SK-N-SH treated with all-trans-retinoic acid at 6 μM for 48 hours (cell line): ENCODE results near the gene TLL1.

ENCODE experiments used
- ATAC-seq: fragments of 200-7000 bp; cut with Tn5 transposase; 3 replicates; pipeline ENCODE4 v1.9.1; 2020; ENCODE audit warnings: mild to moderate bottlenecking, moderate library complexity
- ARNTL ChIP-seq: fragments of 450-650 bp; formaldehyde crosslinking; IDR thresholded peaks from 2 replicates; pipeline ENCODE4 v1.5.0; 2020; ENCODE audit warnings: low read depth, mild to moderate bottlenecking, moderate library complexity, borderline replicate concordance
- CREB5 ChIP-seq: fragments of 250-450 bp; sonication (Bioruptor Pico); IDR thresholded peaks from 2 replicates; pipeline ENCODE4 v1.5.1; 2020; ENCODE audit warnings: low read depth, mild to moderate bottlenecking, moderate library complexity
- CSDC2 ChIP-seq: fragments of 250-450 bp; sonication (Bioruptor Pico); IDR thresholded peaks from 2 replicates; pipeline ENCODE4 v1.5.0; 2020; ENCODE audit warnings: mild to moderate bottlenecking, moderate library complexity
- ESRRG ChIP-seq: fragments of 250-450 bp; sonication (Bioruptor Pico); IDR thresholded peaks from 2 replicates; pipeline ENCODE4 v1.6.1; 2021; ENCODE audit warnings: mild to moderate bottlenecking
- GLIS3 ChIP-seq: fragments of 250-450 bp; sonication (Bioruptor Pico); IDR thresholded peaks from 2 replicates; pipeline ENCODE4 v1.5.0; 2020; ENCODE audit warnings: mild to moderate bottlenecking, moderate library complexity
- ISL1 ChIP-seq: fragments of 250-450 bp; sonication (Bioruptor Pico); IDR thresholded peaks from 2 replicates; pipeline ENCODE4 v2.1.2; 2022; ENCODE audit warnings: mild to moderate bottlenecking, moderate library complexity
- OSR1 ChIP-seq: fragments of 250-450 bp; sonication (Bioruptor Pico); IDR thresholded peaks from 2 replicates; pipeline ENCODE4 v1.8.0; 2022; ENCODE audit warnings: moderate library complexity, mild to moderate bottlenecking, inconsistent platforms
- PPARA ChIP-seq: fragments of 250-450 bp; sonication (Bioruptor Pico); IDR thresholded peaks from 2 replicates; pipeline ENCODE4 v1.5.0; 2020; ENCODE audit warnings: mild to moderate bottlenecking, borderline replicate concordance
- RARB ChIP-seq: fragments of 250-450 bp; sonication (Bioruptor Pico); IDR thresholded peaks from 2 replicates; pipeline ENCODE4 v1.8.0; 2021; ENCODE audit warnings: mild to moderate bottlenecking, moderate library complexity
- SNAI2 ChIP-seq: fragments of 250-450 bp; sonication (Bioruptor Pico); IDR thresholded peaks from 2 replicates; pipeline ENCODE4 v1.5.0; 2020; ENCODE audit warnings: mild to moderate bottlenecking, moderate library complexity
- TOX ChIP-seq: fragments of 250-450 bp; sonication (Bioruptor Pico); IDR thresholded peaks from 2 replicates; pipeline ENCODE4 v1.8.0; 2021; ENCODE audit warnings: mild to moderate bottlenecking, moderate library complexity, borderline replicate concordance
- ZC3H10 ChIP-seq: fragments of 250-450 bp; sonication (Bioruptor Pico); IDR thresholded peaks from 2 replicates; pipeline ENCODE4 v1.5.1; 2021; ENCODE audit warnings: mild to moderate bottlenecking, moderate library complexity
- ZFP3 ChIP-seq: fragments of 250-450 bp; sonication (Bioruptor Pico); IDR thresholded peaks from 2 replicates; pipeline ENCODE4 v1.5.0; 2020; ENCODE audit warnings: mild to moderate bottlenecking, moderate library complexity
- ZFP30 ChIP-seq: fragments of 450-650 bp; formaldehyde crosslinking; IDR thresholded peaks from 2 replicates; pipeline ENCODE4 v1.5.0; 2022; ENCODE audit warnings: mild to moderate bottlenecking, moderate library complexity
- ZNF565 ChIP-seq: fragments of 450-650 bp; formaldehyde crosslinking; conservative IDR thresholded peaks from 2 replicates; pipeline ENCODE4 v1.5.0; 2020; ENCODE audit warnings: low read depth, mild to moderate bottlenecking, moderate library complexity
- ZNF70 ChIP-seq: fragments of 450-650 bp; formaldehyde crosslinking; IDR thresholded peaks from 2 replicates; pipeline ENCODE4 v1.5.0; 2020; ENCODE audit warnings: mild to moderate bottlenecking, moderate library complexity
- ZNF8 ChIP-seq: fragments of 450-650 bp; formaldehyde crosslinking; IDR thresholded peaks from 2 replicates; pipeline ENCODE4 v1.5.0; 2020; ENCODE audit warnings: mild to moderate bottlenecking, moderate library complexity
- TF ChIP-seq, protein P1 (sequence below): fragments of 250-450 bp; sonication (Bioruptor Pico); IDR thresholded peaks from 2 replicates; pipeline ENCODE4 v1.5.0; 2020; ENCODE audit warnings: mild to moderate bottlenecking, moderate library complexity
- TF ChIP-seq, protein P2 (sequence below): fragments of 250-450 bp; sonication (Bioruptor Pico); IDR thresholded peaks from 2 replicates; pipeline ENCODE4 v1.5.1; 2021; ENCODE audit warnings: mild to moderate bottlenecking, moderate library complexity
- TF ChIP-seq, protein P3 (sequence below): fragments of 250-450 bp; sonication (Bioruptor Pico); IDR thresholded peaks from 2 replicates; pipeline ENCODE4 v1.8.0; 2020; ENCODE audit warnings: mild to moderate bottlenecking, moderate library complexity, borderline replicate concordance

Gene TLL1

DNA sequence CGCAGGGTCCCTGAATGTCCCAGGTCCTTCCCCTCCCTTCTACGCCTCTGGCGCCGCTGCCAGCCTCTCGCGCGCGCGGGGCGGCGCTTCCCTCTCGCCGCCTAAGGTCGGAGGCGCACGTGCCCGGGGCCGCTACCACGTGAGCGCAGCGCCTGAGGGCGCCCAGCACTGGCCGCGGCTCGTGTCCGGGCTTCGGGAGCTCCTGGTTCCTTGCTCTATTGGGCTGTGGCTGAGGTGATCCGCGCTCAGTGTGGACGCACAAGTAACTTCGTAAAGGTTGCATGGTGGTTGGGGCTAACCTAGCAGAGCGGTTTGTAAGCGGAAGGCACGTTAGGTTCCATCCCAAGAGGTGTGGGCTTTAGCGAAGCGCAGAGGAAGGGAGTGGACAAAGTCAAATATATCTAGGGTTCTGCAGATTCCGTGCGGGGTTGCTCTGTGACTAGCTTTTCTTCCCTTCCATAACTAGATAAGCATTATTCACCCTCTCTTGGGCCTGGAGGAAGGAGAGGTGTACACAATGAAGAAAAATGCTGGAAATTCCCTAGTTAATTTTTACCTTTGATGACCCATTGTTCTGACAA lies 1.8 kb downstream of the TLL1 start:
- TF ChIP-seq, protein P1, sequence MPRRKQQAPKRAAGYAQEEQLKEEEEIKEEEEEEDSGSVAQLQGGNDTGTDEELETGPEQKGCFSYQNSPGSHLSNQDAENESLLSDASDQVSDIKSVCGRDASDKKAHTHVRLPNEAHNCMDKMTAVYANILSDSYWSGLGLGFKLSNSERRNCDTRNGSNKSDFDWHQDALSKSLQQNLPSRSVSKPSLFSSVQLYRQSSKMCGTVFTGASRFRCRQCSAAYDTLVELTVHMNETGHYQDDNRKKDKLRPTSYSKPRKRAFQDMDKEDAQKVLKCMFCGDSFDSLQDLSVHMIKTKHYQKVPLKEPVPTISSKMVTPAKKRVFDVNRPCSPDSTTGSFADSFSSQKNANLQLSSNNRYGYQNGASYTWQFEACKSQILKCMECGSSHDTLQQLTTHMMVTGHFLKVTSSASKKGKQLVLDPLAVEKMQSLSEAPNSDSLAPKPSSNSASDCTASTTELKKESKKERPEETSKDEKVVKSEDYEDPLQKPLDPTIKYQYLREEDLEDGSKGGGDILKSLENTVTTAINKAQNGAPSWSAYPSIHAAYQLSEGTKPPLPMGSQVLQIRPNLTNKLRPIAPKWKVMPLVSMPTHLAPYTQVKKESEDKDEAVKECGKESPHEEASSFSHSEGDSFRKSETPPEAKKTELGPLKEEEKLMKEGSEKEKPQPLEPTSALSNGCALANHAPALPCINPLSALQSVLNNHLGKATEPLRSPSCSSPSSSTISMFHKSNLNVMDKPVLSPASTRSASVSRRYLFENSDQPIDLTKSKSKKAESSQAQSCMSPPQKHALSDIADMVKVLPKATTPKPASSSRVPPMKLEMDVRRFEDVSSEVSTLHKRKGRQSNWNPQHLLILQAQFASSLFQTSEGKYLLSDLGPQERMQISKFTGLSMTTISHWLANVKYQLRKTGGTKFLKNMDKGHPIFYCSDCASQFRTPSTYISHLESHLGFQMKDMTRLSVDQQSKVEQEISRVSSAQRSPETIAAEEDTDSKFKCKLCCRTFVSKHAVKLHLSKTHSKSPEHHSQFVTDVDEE, result no peak
- TF ChIP-seq OSR1 (CRISPR knock-in tag), result 0 out of 2 replicates have a peak, but pooled peaks have one; percentile 35
- peak; percentile 6; the same call in 2 of the 3 replicates for ATAC-seq

DNA sequence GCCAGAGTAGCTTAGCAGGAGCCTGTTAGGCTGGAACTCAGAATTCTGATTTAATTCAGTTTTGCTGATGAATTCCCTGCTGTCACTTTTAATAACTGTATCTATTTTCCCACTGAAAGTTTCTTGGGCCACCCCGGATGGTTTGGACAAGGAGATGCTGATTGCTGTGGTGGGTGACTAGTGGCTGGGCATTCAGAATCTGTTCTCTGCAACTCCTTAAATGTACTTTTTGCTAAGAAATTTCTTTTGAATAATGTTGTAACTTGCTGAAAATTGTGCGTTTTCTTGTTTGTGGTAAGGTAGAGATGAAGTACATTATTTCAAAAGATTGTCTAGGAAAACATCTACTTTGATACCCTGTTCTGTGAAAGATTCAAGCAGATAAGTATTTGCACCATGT lies 2.4 kb downstream of the TLL1 start:
- TF ChIP-seq, protein P2, sequence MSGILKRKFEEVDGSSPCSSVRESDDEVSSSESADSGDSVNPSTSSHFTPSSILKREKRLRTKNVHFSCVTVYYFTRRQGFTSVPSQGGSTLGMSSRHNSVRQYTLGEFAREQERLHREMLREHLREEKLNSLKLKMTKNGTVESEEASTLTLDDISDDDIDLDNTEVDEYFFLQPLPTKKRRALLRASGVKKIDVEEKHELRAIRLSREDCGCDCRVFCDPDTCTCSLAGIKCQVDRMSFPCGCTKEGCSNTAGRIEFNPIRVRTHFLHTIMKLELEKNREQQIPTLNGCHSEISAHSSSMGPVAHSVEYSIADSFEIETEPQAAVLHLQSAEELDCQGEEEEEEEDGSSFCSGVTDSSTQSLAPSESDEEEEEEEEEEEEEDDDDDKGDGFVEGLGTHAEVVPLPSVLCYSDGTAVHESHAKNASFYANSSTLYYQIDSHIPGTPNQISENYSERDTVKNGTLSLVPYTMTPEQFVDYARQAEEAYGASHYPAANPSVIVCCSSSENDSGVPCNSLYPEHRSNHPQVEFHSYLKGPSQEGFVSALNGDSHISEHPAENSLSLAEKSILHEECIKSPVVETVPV, result no peak
- TF ChIP-seq ESRRG (CRISPR knock-in tag), result no peak
- ATAC-seq, result no peak

- TF ChIP-seq RARB (CRISPR knock-in tag) (no peak), ISL1 (CRISPR knock-in tag) (no peak), CREB5 (CRISPR knock-in tag) (no peak), ARNTL (no peak), TOX (CRISPR knock-in tag) (no peak), ESRRG (CRISPR knock-in tag) (no peak), ZNF565 (CRISPR knock-in tag) (no peak), CSDC2 (CRISPR knock-in tag) (no peak), GLIS3 (CRISPR knock-in tag) (no peak), ZFP3 (CRISPR knock-in tag) (no peak)
- ATAC-seq, result 0 out of 3 replicates have a peak, but pooled peaks have one; percentile 16
Measured at GRCh38 chr4:165877286-165877685, 4.2 kb downstream of the TLL1 start.

GRCh38 chr4:165879641-165880040 lies 6.6 kb downstream of the TLL1 start:
- ATAC-seq, result no peak
- no peak for TF ChIP-seq ZC3H10 (CRISPR knock-in tag)
- no peak for TF ChIP-seq ARNTL
- no peak for TF ChIP-seq ISL1 (CRISPR knock-in tag)
- TF ChIP-seq ZNF8 (CRISPR knock-in tag), result no peak
- TF ChIP-seq, protein P3, sequence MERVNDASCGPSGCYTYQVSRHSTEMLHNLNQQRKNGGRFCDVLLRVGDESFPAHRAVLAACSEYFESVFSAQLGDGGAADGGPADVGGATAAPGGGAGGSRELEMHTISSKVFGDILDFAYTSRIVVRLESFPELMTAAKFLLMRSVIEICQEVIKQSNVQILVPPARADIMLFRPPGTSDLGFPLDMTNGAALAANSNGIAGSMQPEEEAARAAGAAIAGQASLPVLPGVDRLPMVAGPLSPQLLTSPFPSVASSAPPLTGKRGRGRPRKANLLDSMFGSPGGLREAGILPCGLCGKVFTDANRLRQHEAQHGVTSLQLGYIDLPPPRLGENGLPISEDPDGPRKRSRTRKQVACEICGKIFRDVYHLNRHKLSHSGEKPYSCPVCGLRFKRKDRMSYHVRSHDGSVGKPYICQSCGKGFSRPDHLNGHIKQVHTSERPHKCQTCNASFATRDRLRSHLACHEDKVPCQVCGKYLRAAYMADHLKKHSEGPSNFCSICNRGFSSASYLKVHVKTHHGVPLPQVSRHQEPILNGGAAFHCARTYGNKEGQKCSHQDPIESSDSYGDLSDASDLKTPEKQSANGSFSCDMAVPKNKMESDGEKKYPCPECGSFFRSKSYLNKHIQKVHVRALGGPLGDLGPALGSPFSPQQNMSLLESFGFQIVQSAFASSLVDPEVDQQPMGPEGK, result no peak
- no peak for TF ChIP-seq OSR1 (CRISPR knock-in tag)
- no peak for TF ChIP-seq RARB (CRISPR knock-in tag)
- TF ChIP-seq SNAI2 (CRISPR knock-in tag), result no peak
- no peak for TF ChIP-seq ESRRG (CRISPR knock-in tag)
- no peak for TF ChIP-seq ZFP30 (CRISPR knock-in tag)
- TF ChIP-seq GLIS3 (CRISPR knock-in tag), result no peak

GRCh38 chr4:165894159-165894558 lies 21.1 kb downstream of the TLL1 start:
- ATAC-seq, result no peak
- TF ChIP-seq TOX (CRISPR knock-in tag), result no peak
- TF ChIP-seq, protein P3, result no peak
- TF ChIP-seq ZNF8 (CRISPR knock-in tag), result no peak
- TF ChIP-seq ZNF70 (CRISPR knock-in tag), result no peak
- no peak for TF ChIP-seq PPARA (CRISPR knock-in tag)
- no peak for TF ChIP-seq OSR1 (CRISPR knock-in tag)
- TF ChIP-seq, protein P1, result no peak
- no peak for TF ChIP-seq ARNTL
